EL (cell line): Measurements from ENCODE around the gene NEU4.
"Not testable (repeated sequence)": the region's sequence is repeated elsewhere in the genome, so short reads cannot be mapped to it uniquely, and the experiment has no call there.

ENCODE experiments used
- DNase-seq: peaks from one replicate; pipeline ENCODE4 v3.0.0-alpha.2; 2016

Gene NEU4

GRCh38 chr2:241799522-241800197, 9.3 kb upstream of the NEU4 start:
- DNase-seq = no peak

- not testable (repeated sequence) for DNase-seq
These were observed 8.6 kb upstream of the NEU4 start for GRCh38 chr2:241800198-241800903.

- DNase-seq = no peak
These were observed 7.2 kb upstream of the NEU4 start for GRCh38 chr2:241801611-241802420.

GRCh38 chr2:241802421-241803318, 6.3 kb upstream of the NEU4 start:
- no peak for DNase-seq

- peak; percentile 62 for DNase-seq
These were observed 5.3 kb upstream of the NEU4 start for GRCh38 chr2:241803387-241804325.

GRCh38 chr2:241804326-241805229, 4.4 kb upstream of the NEU4 start:
- DNase-seq = no peak

GRCh38 chr2:241806217-241806616, 2.8 kb upstream of the NEU4 start:
- not testable (repeated sequence) for DNase-seq

- DNase-seq = no peak
These were observed 807 bp upstream of the NEU4 start for GRCh38 chr2:241808051-241808720.

GRCh38 chr2:241809383-241810306, 652 bp downstream of the NEU4 start:
- no peak for DNase-seq

- DNase-seq = no peak
These were observed 1.6 kb downstream of the NEU4 start for GRCh38 chr2:241810307-241811200.

GRCh38 chr2:241811201-241811951, 2.4 kb downstream of the NEU4 start:
- DNase-seq = no peak

GRCh38 chr2:241811952-241812729, 3.1 kb downstream of the NEU4 start:
- no peak for DNase-seq

- no peak for DNase-seq
These were observed 4.0 kb downstream of the NEU4 start for GRCh38 chr2:241812730-241813643.

GRCh38 chr2:241813644-241814392, 4.8 kb downstream of the NEU4 start:
- no peak for DNase-seq
